HG03060 (cell line): Measurements from ENCODE around the gene KIFC1.
"Not testable (repeated sequence)": the region's sequence is repeated elsewhere in the genome, so short reads cannot be mapped to it uniquely, and the experiment has no call there.

Source experiments
- ATAC-seq: cut with Tn5 transposase; IDR thresholded peaks from one replicate; pipeline ENCODE4 v1.9.1; 2021; ENCODE audit warnings: low read depth, moderate number of reproducible peaks; ENCODE audit not compliant: unreplicated experiment

The KIFC1 gene, protein sequence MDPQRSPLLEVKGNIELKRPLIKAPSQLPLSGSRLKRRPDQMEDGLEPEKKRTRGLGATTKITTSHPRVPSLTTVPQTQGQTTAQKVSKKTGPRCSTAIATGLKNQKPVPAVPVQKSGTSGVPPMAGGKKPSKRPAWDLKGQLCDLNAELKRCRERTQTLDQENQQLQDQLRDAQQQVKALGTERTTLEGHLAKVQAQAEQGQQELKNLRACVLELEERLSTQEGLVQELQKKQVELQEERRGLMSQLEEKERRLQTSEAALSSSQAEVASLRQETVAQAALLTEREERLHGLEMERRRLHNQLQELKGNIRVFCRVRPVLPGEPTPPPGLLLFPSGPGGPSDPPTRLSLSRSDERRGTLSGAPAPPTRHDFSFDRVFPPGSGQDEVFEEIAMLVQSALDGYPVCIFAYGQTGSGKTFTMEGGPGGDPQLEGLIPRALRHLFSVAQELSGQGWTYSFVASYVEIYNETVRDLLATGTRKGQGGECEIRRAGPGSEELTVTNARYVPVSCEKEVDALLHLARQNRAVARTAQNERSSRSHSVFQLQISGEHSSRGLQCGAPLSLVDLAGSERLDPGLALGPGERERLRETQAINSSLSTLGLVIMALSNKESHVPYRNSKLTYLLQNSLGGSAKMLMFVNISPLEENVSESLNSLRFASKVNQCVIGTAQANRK

GRCh38 chr6:33391278-33391921 lies at the start of gene KIFC1:
KIFC1 (plus strand) TSS chr6:33391823; CDS start chr6:33391986, 163 bp downstream.
- peak; percentile 86 for ATAC-seq

GRCh38 chr6:33343606-33343952 lies 48.0 kb upstream of the KIFC1 start:
- not testable (repeated sequence) for ATAC-seq

- no peak for ATAC-seq
These were observed 47.5 kb upstream of the KIFC1 start for GRCh38 chr6:33343953-33344611.

DNA sequence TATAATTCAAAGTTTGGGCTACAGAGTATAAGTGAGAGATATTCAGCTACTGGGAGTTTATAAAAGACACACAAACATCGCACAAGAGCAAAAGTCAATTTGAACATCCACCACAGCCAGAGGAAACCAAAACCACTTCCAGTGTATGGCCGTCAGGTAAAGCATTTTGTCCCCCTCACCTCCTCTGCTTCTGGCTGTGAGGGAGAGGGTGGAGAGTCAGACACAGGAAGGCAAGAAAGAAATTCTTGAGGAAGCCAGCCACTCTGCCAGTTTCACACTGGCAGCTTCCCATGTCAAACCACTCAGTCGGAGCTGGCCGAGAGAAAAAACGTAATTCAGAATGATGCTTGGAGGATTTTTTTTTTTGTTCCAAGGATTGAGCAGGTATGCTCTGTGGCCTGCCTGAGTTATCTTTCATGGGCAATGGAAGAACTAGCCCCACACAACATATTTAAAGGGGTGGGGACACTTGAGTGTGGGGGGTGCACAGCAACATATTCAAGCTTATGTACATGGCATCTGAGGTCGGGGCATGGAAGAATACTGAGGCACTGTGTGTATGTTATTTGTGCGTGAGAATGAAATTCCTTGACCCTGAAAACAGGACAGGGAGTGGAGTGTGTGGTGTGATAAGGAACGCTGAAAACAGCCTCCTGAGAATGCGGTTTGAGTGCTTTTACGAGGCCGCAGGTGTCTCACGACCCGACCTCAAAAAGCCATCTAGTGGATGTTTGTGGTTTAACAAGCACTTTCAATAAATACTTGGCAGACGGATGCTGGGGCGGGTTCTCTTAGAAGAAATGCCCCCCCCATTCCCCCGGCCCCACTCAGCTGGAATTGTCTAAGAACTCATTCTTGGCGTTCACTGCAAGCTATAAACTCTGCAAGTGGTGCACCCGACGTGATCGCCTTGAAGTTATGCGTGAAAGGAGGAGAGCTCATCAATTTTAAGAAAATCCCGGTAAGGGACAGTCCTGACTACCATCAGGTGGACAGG lies 46.6 kb upstream of the KIFC1 start:
- ATAC-seq = no peak

- not testable (repeated sequence) for ATAC-seq
These were observed 44.7 kb upstream of the KIFC1 start for GRCh38 chr6:33346972-33347371.

- no peak for ATAC-seq
These were observed 43.8 kb upstream of the KIFC1 start for GRCh38 chr6:33347816-33348215.

DNA sequence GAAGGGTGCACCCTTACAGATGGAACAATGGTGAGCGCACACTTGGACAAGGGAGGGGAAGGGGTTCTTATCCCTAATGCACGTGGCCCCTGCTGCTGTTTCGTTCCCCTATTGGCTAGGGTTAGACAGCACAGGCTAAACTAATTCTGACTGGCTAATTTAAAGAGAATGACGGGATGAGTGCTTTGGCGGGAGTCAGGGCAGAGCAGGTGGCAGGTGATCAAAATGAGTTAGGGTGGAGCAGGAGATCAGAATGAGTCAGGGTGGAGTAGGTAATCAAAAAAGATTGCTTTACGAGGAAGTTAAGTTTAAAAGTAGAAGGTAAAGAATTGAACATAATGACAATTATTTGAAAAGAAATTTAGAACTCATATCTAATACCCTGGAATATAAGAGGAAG lies 35.8 kb upstream of the KIFC1 start:
- not testable (repeated sequence) for ATAC-seq

DNA sequence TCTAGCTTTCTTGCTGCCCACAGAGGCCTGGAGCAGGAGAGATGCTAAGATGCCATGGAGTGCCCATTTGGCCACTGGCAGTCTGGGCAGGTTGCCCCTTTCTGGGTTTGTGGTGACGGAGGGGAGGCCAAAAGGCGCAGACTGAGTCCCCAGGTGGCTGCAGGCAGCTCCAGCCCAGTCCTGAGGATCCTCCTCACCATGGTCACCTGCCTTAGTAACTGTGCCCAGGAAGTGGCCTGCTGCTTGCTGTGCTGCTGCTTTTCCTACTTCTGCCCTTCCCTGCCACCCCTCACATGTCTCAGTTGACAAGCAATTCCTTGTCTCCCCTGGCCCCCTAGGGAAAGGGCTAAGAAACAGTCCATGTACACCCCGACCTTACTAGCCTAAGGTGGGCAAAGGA lies 35.3 kb upstream of the KIFC1 start:
- ATAC-seq = no peak

DNA sequence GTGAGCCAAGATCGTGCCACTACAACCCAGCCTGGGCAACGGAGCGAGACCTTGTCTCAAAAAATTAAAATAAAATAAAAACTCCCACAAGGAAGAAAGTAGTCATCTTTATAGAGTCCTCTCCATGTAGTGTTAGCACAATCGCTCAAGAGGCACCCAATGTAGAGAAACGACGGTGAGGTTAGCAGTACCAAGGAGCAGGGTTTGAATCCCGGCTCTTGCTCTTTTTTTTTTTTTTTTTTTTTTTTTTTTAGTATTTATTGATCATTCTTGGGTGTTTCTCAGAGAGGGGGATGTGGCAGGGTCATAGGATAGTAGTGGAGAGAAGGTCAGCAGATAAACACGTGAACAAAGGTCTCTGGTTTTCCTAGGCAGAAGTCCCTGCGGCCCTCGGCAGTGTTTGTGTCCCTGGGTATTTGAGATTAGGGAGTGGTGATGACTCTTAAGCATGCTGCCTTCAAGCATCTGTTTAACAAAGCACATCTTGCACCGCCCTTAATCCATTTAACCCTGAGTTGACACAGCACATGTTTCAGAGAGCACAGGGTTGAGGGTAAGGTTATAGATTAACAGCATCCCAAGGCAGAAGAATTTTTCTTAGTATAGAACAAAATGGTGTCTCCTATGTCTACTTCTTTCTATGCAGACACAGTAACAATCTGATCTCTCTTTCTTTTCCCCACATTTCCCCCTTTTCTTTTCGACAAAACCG lies 34.3 kb upstream of the KIFC1 start:
- ATAC-seq = not testable (repeated sequence)

- no peak for ATAC-seq
These were observed 32.3 kb upstream of the KIFC1 start for GRCh38 chr6:33359331-33359730.

DNA sequence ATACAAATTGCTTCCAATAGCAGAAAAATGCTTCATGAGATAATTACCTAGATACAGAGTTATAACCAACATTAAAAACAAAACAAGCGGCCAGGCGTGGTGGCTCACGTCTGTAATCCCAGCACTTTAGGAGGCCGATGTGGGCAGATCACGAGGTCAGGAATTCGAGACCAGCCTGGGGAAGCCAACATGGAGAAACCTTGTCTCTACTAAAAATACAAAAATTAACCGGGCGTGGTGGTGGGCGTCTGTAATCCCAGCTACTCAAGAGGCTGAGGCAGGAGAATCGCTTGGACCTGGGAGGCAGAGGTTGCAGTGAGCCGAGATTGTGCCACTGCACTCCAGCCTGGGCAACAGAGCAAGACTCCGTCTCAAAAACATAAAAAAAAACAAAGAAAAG lies 28.1 kb upstream of the KIFC1 start:
- ATAC-seq = not testable (repeated sequence)

GRCh38 chr6:33364475-33365205 lies 27.0 kb upstream of the KIFC1 start:
- not testable (repeated sequence) for ATAC-seq

- not testable (repeated sequence) for ATAC-seq
These were observed 26.2 kb upstream of the KIFC1 start for GRCh38 chr6:33365206-33365971.

- ATAC-seq = no peak
These were observed 24.5 kb upstream of the KIFC1 start for GRCh38 chr6:33367009-33367714.

GRCh38 chr6:33367715-33368025 lies 24.0 kb upstream of the KIFC1 start:
- not testable (repeated sequence) for ATAC-seq

DNA sequence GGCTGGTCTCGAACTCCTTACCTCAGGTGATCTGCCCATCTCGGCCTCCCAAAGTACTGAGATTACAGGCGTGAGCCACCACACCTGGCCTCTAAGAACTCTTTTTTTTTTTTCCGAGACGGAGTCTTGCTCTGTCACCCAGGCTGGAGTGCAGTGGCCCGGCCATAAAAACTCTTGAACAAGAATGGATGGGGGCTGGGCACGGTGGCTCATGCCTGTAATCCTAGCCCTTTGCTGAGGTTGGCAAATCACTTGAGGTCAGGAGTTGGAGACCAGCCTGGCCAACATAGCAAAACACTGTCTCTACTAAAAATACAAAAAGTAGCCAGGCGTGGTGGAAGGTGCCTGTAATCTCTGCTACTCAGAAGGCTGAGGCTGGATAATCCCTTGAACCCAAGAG lies 19.7 kb upstream of the KIFC1 start:
- not testable (repeated sequence) for ATAC-seq

- no peak for ATAC-seq
These were observed 19.0 kb upstream of the KIFC1 start for GRCh38 chr6:33372526-33373123.
